SK-N-SH (cell line): ENCODE measurements around the gene ENTPD7. TPM values are rescaled to one million over a fixed set of nuclear protein-coding genes. Genes with fewer than 3 reads are reported as not detected.

Source experiments
- CTCF ChIA-PET: fragments of 300-600, 350-600 bp; formaldehyde crosslinking; extraction: SDS; loops from one replicate; lab custom pipeline; 2021; lab: Yijun Ruan, JAX
- POLR2A ChIA-PET: fragments of 350-600 bp; sonication (Branson Sonifier 250); formaldehyde crosslinking; extraction: SDS; loops from one replicate; lab custom pipeline; 2020; ENCODE audit warnings: antibody characterized with exemption, inconsistent platforms; lab: Yijun Ruan, JAX
- DNase-seq: peaks from one replicate; pipeline ENCODE4 v3.0.0; 2012
- H2AFZ ChIP-seq: fragments of 200-600 bp; sonication (generic); 2 replicates; pipeline ENCODE4 v1.8.1; 2016; ENCODE audit warnings: antibody characterized with exemption, mild to moderate bottlenecking, low read depth
- H3F3A ChIP-seq: fragments of 200-600 bp; sonication (generic); replicated peaks from 2 replicates; pipeline ENCODE3; 2016; ENCODE audit warnings: antibody characterized with exemption, mild to moderate bottlenecking; ENCODE audit not compliant: insufficient read depth
- H3K27ac ChIP-seq, 2 experiments: fragments of 200-500 bp in 1 of 2; fragments of 200-600 bp in 1 of 2; sonication (Bioruptor generic) in 1 of 2; sonication (generic), shearing (Covaris generic) in 1 of 2; 2 replicates each; pipeline versions ENCODE4 v1.5.1 to v1.6.1; 2014 to 2016; ENCODE audit warnings: low read depth in 2 of 2, inconsistent platforms in 1 of 2, low read length in 1 of 2, mild to moderate bottlenecking in 1 of 2, mixed read lengths in 1 of 2
- H3K27me3 ChIP-seq: fragments of 200-600 bp; sonication (generic), shearing (Covaris generic); 2 replicates; pipeline ENCODE4 v1.6.1; 2016; ENCODE audit warnings: mixed run types; ENCODE audit not compliant: insufficient read depth
- H3K36me3 ChIP-seq, 2 experiments: fragments of 200-500 bp in 1 of 2; fragments of 200-600 bp in 1 of 2; sonication (Bioruptor generic) in 1 of 2; sonication (generic) in 1 of 2; replicated peaks in 1 of 2; 2 replicates each; pipeline versions ENCODE3 to v1.5.1; 2014 to 2016; ENCODE audit warnings: low read length in 1 of 2, mild to moderate bottlenecking in 1 of 2; ENCODE audit not compliant: insufficient read depth in 2 of 2, control insufficient read depth in 1 of 2
- H3K4me1 ChIP-seq, 2 experiments: fragments of 200-500 bp in 1 of 2; fragments of 200-600 bp in 1 of 2; sonication (Bioruptor generic) in 1 of 2; sonication (generic), shearing (Covaris generic) in 1 of 2; 2 replicates each; pipeline versions ENCODE4 v1.5.1 to v1.6.1; 2014 to 2016; ENCODE audit warnings: low read depth in 1 of 2, low read length in 1 of 2, mixed run types in 1 of 2; ENCODE audit not compliant: insufficient read depth in 2 of 2, control insufficient read depth in 1 of 2
- H3K4me2 ChIP-seq: fragments of 200-600 bp; sonication (generic), shearing (Covaris generic); 2 replicates; pipeline ENCODE4 v1.6.1; 2017; ENCODE audit warnings: mixed run types
- H3K4me3 ChIP-seq, 2 experiments: fragments of 200-500 bp in 1 of 2; fragments of 200-600 bp in 1 of 2; sonication (Bioruptor generic) in 1 of 2; sonication (generic), shearing (Covaris generic) in 1 of 2; 2 replicates each; pipeline versions ENCODE4 v1.5.1 to v1.8.1; 2014 to 2016; ENCODE audit warnings: low read depth in 2 of 2, inconsistent platforms in 1 of 2, low read length in 1 of 2, mild to moderate bottlenecking in 1 of 2, mixed read lengths in 1 of 2, moderate library complexity in 1 of 2
- H3K79me2 ChIP-seq: fragments of 200-600 bp; sonication (generic); 2 replicates; pipeline ENCODE4 v1.8.1; 2017; ENCODE audit warnings: mild to moderate bottlenecking; ENCODE audit not compliant: insufficient read depth
- H3K9ac ChIP-seq: fragments of 200-600 bp; sonication (generic); 2 replicates; pipeline ENCODE4 v1.6.1; 2017; ENCODE audit warnings: mixed run types
- H3K9me2 ChIP-seq: fragments of 200-600 bp; sonication (generic); 2 replicates; pipeline ENCODE4 v1.6.1; 2017; ENCODE audit warnings: mixed run types
- H3K9me3 ChIP-seq: fragments of 200-600 bp; sonication (generic); 2 replicates; pipeline ENCODE4 v1.6.1; 2017; ENCODE audit warnings: mixed run types, mild to moderate bottlenecking, moderate library complexity
- H4K20me1 ChIP-seq: fragments of 200-600 bp; sonication (generic); 2 replicates; pipeline ENCODE4 v1.6.1; 2017; ENCODE audit warnings: mild to moderate bottlenecking, mixed run types; ENCODE audit not compliant: insufficient read depth
- CHD2 ChIP-seq: fragments of 150-350 bp; IDR thresholded peaks from 2 replicates; pipeline ENCODE4 v1.6.1; 2018; ENCODE audit warnings: low read length; ENCODE audit not compliant: partially characterized antibody
- CTCF ChIP-seq: fragments of 200-600 bp; sonication (generic); IDR thresholded peaks from 2 replicates; pipeline ENCODE4 v1.6.1; 2017; ENCODE audit warnings: antibody characterized with exemption, mild to moderate bottlenecking, moderate library complexity
- ELF1 ChIP-seq: IDR thresholded peaks from 2 replicates; pipeline ENCODE4 v1.4.0; 2012
- EP300 ChIP-seq, 2 experiments: IDR thresholded peaks; 2 replicates each; pipeline versions ENCODE4 v1.4.0 to v1.6.1; 2012; ENCODE audit warnings: borderline replicate concordance in 1 of 2, low read depth in 1 of 2, low read length in 1 of 2
- FOXJ3 ChIP-seq: sonication (generic); formaldehyde crosslinking; IDR thresholded peaks from 2 replicates; pipeline ENCODE4 v1.5.1; 2020; ENCODE audit warnings: mild to moderate bottlenecking, missing genetic modification reagents
- FOXM1 ChIP-seq: IDR thresholded peaks from 2 replicates; pipeline ENCODE4 v1.4.0; 2012; ENCODE audit warnings: low read depth, mild to moderate bottlenecking
- JUND ChIP-seq: IDR thresholded peaks from 2 replicates; pipeline ENCODE4 v1.4.0; 2012
- MAX ChIP-seq: IDR thresholded peaks from 2 replicates; pipeline ENCODE4 v1.4.0; 2012; ENCODE audit warnings: low read depth
- MEF2A ChIP-seq: IDR thresholded peaks from 2 replicates; pipeline ENCODE4 v1.4.0; 2012; ENCODE audit warnings: low read depth, borderline replicate concordance
- MXI1 ChIP-seq: IDR thresholded peaks from 2 replicates; pipeline ENCODE4 v1.6.1; 2012; ENCODE audit warnings: mild to moderate bottlenecking, low read depth, low read length, improper control_type of control experiment
- NFIC ChIP-seq: IDR thresholded peaks from 2 replicates; pipeline ENCODE4 v1.4.0; 2012; ENCODE audit warnings: borderline replicate concordance
- NRF1 ChIP-seq: IDR thresholded peaks from 2 replicates; pipeline ENCODE4 v1.6.1; 2012; ENCODE audit warnings: low read depth, mild to moderate bottlenecking, low read length
- PBX3 ChIP-seq: IDR thresholded peaks from 2 replicates; pipeline ENCODE4; 2012
- POLR2AphosphoS5 ChIP-seq: IDR thresholded peaks from 2 replicates; pipeline ENCODE4 v1.6.1; 2012; ENCODE audit warnings: low read depth, low read length
- RCOR1 ChIP-seq: fragments of 150-350 bp; IDR thresholded peaks from 2 replicates; pipeline ENCODE4 v1.6.1; 2017; ENCODE audit warnings: antibody characterized with exemption, low read length
- RFX5 ChIP-seq: IDR thresholded peaks from 2 replicates; pipeline ENCODE4 v1.6.1; 2012; ENCODE audit warnings: mild to moderate bottlenecking, improper control_type of control experiment, low read length
- RXRA ChIP-seq: IDR thresholded peaks from 2 replicates; pipeline ENCODE4 v1.4.0; 2012; ENCODE audit warnings: low read depth, mild to moderate bottlenecking, borderline replicate concordance
- SMC3 ChIP-seq: IDR thresholded peaks from 2 replicates; pipeline ENCODE4 v1.6.1; 2012; ENCODE audit warnings: low read depth, low read length, improper control_type of control experiment
- TAF1 ChIP-seq: IDR thresholded peaks from 2 replicates; pipeline ENCODE4 v1.6.1; 2012; ENCODE audit warnings: low read depth, mild to moderate bottlenecking, low read length, moderate library complexity, borderline replicate concordance
- TCF12 ChIP-seq: IDR thresholded peaks from 2 replicates; pipeline ENCODE4 v1.4.0; 2012
- TEAD4 ChIP-seq: IDR thresholded peaks from 2 replicates; pipeline ENCODE4 v1.4.0; 2012; ENCODE audit warnings: mild to moderate bottlenecking, borderline replicate concordance; ENCODE audit not compliant: insufficient read depth
- USF1 ChIP-seq: IDR thresholded peaks from 2 replicates; pipeline ENCODE4 v1.4.0; 2012; ENCODE audit warnings: low read depth, borderline replicate concordance
- USF2 ChIP-seq: fragments of 150-350 bp; IDR thresholded peaks from 2 replicates; pipeline ENCODE4 v1.6.1; 2017; ENCODE audit warnings: antibody characterized with exemption, low read length, low read depth, borderline replicate concordance
- YY1 ChIP-seq: IDR thresholded peaks from 2 replicates; pipeline ENCODE4 v1.4.0; 2012; ENCODE audit warnings: low read depth, mild to moderate bottlenecking
- ZBTB33 ChIP-seq: IDR thresholded peaks from 2 replicates; pipeline ENCODE4 v1.4.0; 2012; ENCODE audit warnings: low read depth, borderline replicate concordance
- WGBS: methylation state at CpG from one replicate; pipeline ENCODE4 v1.1.6; 2017; ENCODE audit warnings: low lambda C conversion rate; 5-methylcytosine and 5-hydroxymethylcytosine counted together
- polyA plus RNA-seq, 3 experiments: library from polyadenylated mRNA; depleted of rRNA; stranded (reverse); fragments of >200 nt; gene quantifications; 2 replicates each; pipeline ENCODE4 v1.2.3, GENCODE V29; 2012

Gene ENTPD7
- polyA plus RNA-seq, 1 of the 3 experiments (the other 2 are of a cell fraction) = 3.9 TPM

GRCh38 chr10:99619851-99620710, 39.2 kb upstream of the ENTPD7 start, which contains the start of gene SLC25A28:
Gene SLC25A28 (minus strand): TSS chr10:99620439. CDS start chr10:99620335, 104 bp downstream.
- Histone ChIP-seq H3K9ac (peak within 1 kb of the TSS; percentile 94), H3F3A (peaks cover 13% of the 10 kb centered on the region), H2AFZ (peak within 1 kb of the TSS; percentile 86), H4K20me1 (peaks cover 15% of the 10 kb centered on the region; the same call in 1 of the 2 replicates), H3K4me3 (peak within 1 kb of the TSS; percentile 75 to 93), H3K4me2 (peak within 1 kb of the TSS; percentile 87), H3K9me3 (no peaks in the 10 kb centered on the region), H3K36me3 (peaks cover 4% of the 10 kb centered on the region in 2 experiments), H3K79me2 (peaks cover 47% of the 10 kb centered on the region), H3K27ac (peak within 1 kb of the TSS; percentile 97 to 98), H3K4me1 (peaks cover 5 to 17% of the 10 kb centered on the region in 2 experiments; a peak in 3 of 4 replicates), H3K27me3 (no peaks in the 10 kb centered on the region), H3K9me2 (no peaks in the 10 kb centered on the region)
- WGBS = under 1% methylated on average over 48 of the region's 75 CpGs
- ChIA-PET POLR2A (interaction anchor here (1.0 to 1.2 kb wide), 2 partner anchors 39 to 189 kb away, joined by 3 to 6 read pairs; partner anchors contain the start of genes ENTPD7 and GOT1), CTCF (interaction anchor here (0.9 to 6.6 kb wide), 6 partner anchors 8 to 184 kb away, joined by 3 to 46 read pairs (median 13); no protein-coding TSS in a partner anchor)
- peak; percentile 95 for DNase-seq
- TF ChIP-seq TAF1 = no peak
- TF ChIP-seq ELF1 = no peak
- no peak for TF ChIP-seq FOXM1
- TF ChIP-seq USF1 = no peak
- TF ChIP-seq POLR2AphosphoS5 = no peak
- peak; percentile 77; the same call in 1 of the 2 replicates for TF ChIP-seq RFX5
- no peak for TF ChIP-seq NFIC
- no peak for TF ChIP-seq TCF12
- no peak for TF ChIP-seq NRF1
- TF ChIP-seq MAX = no peak
- TF ChIP-seq RXRA = no peak
- no peak for TF ChIP-seq USF2
- no peak for TF ChIP-seq TEAD4
- peak; percentile 99 for TF ChIP-seq PBX3
- TF ChIP-seq SMC3 = no peak
- TF ChIP-seq MXI1 = peak; percentile 73
- TF ChIP-seq RCOR1 = 0 out of 2 replicates have a peak, but pooled peaks have one; percentile 2
- TF ChIP-seq MEF2A = no peak
- no peak for TF ChIP-seq YY1
- no peak for TF ChIP-seq EP300 (IDR thresholded peaks at IDR 0.05; ENCODE audit: borderline replicate concordance in 1 of 2, low read depth in 1 of 2, low read length in 1 of 2)
- no peak for TF ChIP-seq CTCF
- no peak for TF ChIP-seq ZBTB33
- TF ChIP-seq CHD2 = no peak
- no peak for TF ChIP-seq JUND
- no peak for TF ChIP-seq FOXJ3 (CRISPR knock-in tag)
